NK-92 (cell line): Measurements from ENCODE around the gene RIMBP2.
"Not testable (repeated sequence)": the region's sequence is repeated elsewhere in the genome, so short reads cannot be mapped to it uniquely, and the experiment has no call there.

Experiments
- DNase-seq: peaks from one replicate; lab custom pipeline; 2025; ENCODE audit not compliant: unreplicated experiment; lab: John Stamatoyannopoulos, UW

RIMBP2 gene

DNA sequence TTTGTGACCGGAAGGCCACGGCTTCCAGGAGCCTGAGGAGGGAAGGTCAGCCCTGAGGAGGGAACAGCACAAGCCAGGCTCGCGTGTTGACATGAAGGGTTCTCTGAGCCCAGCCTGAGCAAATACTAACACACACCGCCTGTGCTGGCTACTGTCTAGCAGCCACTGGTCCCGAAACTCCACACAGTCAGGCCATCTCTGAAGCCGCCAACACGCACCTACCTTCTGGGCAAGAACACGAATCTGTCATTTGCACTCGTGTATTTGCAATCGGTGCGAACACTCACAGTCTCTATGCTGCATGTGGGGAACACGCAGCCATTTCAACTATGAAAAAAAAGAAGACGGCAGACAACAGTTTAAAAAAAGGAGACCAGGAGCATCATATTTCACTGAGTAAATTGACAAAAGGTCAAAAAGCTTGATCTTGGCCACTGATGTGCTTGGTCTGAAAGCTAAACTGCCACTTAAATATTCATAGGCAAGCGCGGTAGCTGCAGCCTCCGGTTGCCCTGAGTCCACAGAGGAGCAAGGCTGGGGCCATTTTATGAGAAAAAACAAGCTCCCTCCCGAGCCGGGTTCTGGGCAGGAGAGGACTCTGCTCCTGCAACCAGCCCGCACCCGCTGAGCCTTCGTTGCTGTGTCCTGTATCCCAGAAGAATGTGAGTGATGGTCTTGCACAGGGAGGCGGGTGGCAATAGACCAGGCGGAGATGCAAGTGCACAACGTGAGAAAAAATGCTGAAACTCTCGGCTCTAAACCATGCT is 57.8 kb downstream of the RIMBP2 start:
- DNase-seq, result no peak

DNA sequence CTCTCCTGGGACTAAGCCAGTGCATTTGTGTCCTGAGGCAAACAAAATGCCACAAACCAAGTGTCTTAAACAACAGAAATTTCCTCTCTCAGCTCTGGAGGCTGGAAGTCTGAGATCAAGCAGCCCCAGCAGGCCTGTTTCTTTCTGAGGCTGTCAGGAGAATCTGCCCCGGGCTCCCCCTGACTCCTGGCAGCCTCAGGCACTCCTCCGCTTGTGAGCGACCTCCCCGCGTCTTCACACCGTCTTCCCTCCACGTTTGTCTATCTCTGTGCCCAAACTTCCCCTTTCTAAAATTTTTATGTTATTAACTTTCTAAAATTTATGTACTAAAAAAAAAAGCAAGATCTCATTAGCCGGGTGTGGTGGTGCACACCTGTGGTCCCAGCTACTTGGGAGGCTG is 59.7 kb downstream of the RIMBP2 start:
- no peak for DNase-seq

DNA sequence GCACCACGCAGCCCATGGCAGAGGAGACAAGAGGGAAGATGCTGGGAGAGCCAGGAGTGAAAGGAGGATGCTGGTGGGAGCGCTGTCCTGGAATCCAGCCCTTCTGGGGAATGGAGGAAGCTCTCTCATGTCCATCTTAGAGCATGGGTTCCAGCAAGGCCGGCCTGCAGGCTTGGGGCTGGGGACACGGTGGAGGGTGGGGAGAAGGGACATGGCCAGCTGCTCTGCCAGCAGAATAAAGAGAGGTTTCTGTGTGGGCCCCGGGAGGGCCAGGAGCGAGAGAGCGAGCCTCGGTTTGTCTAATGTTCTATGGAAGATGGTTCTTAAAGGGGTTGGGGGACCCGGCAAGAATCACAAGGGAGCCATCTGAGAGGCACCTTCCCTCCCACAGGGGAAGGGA is 60.2 kb downstream of the RIMBP2 start:
- no peak for DNase-seq

DNA sequence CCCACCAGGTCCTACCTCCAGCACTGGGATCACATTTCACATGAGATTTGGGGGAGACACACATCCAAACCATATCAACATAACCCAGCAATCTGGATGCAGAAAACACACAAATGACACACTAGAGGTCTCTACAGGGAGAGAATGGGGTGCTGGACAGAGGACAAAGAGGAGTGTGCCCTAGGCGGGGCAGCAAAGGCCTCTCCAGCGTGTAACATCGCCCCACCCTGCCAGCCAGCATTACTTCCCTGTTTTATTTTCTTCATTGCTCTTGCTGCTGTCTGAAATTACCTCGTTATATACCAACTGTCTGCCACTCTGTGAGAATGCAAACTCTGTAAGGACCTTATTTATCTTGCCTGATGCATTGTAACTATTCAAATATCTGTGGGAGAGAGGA is 61.1 kb downstream of the RIMBP2 start:
- DNase-seq, result no peak

DNA sequence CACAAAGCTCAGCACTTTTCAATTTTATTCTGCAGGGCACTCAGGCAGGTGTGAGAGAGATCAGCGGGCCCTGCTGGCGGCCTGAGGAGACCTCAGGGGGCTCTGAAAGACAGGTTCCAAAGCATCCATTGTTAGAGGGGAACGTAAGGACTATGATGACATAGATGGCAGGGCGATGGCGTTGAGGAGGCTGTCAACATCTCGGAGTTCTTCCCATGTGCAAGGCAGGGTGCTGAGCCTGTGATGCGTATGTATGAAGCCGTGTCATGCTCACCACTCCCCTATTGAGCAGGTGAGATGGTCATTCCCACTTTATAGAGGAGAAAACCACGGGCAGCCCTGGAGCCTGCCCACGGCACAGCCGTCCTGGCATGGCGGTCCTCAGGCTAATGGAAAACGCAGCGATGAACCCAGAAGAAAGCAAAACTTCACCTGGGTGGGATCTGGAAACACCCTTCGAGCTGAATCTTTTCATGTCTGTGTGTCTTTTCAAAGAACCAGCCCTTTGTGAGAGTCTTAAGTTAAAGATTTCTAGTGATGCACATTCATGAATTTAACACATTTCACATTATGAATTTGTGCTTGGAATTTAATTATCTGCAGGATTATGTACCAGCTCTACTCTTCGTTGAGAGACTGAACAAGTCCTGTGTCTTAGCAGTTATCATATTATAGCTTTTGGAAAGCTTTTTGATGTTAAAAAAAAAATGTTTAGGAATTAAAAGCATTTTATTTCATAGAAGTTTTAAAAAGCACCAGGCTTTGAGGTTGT is 64.7 kb downstream of the RIMBP2 start:
- DNase-seq, result no peak

DNA sequence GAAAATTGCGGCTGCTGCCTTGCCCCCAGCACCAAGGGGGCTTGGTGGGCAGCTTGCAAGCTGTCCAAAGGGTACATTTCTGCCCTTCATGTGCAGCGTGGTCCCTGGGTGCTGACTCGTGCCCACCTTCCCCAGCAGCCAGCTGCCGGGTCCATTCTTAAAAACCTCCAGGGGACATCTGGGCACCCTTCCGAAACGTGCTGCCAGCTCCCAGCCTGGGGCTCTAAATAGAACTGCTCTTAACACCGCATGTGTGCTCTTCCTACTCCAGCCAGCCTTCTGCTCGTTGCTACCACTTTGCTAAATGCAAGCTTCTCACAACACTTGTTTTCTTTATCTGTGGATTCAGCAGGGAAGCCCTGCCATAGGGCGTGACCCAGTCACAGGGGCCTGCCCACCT is 66.0 kb downstream of the RIMBP2 start:
- no peak for DNase-seq

DNA sequence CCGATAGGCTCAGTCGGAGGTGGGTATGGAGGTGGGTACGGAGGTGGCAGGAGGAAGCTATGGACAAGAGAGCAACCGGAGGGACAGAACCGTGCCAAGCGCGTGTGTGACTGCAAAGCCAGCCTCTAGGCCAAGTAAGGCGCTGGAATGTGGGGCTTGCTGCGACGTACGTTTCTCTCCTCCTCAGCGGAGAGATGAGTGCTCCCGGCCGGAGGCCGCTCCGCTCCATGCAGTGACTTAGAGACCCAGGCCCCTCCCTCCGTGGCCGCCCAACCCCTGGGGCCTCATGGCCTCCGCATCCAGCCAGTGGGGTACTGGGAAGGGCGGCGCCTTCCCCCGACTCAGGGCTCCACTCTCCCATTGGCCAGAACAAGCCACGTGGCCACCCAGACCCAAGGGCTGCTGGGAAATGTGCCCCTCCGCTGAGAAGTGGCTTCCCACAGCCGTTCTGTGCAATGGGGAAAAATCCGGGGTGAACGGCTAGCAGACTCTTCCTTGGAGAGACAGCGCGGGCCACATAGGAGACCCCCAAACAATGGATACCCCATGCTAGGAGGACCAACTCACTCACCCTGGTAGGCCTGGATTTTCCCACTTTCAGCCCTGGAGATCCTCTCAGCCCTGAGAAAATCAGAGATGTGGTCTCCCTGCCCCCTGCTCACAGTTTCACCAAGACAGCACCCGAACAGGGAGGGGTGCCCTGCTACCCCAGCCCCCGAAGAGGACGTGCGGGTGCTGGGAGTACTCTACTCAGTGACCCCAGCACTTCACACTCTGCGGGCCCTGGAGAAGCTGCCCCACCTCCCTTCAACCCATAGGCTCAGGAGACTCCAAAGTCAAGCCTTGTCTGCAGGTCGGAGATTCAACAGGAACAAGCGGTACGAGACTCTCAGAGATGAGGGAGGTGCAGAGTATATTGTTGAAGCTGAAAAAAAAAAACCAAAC is 66.7 kb downstream of the RIMBP2 start:
- no peak for DNase-seq

DNA sequence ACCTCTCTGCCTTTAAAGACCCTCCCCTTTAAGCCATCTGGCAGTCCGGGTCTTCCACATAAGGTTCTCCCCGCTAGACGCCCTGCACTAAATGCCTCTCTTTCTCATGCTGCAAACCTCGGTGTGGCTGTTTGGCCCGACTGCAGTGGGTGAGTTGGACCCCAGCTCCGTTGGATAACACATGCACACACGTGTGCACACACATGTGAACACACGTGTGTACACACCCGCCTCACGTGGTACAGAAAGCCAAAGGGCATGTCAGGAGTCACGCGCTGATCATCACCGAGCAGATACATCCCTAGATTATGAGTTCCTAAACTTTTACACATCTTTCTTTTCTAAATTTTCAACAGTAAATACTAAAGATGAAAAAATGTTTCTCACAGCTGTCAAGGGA is 68.3 kb downstream of the RIMBP2 start:
- no peak for DNase-seq

DNA sequence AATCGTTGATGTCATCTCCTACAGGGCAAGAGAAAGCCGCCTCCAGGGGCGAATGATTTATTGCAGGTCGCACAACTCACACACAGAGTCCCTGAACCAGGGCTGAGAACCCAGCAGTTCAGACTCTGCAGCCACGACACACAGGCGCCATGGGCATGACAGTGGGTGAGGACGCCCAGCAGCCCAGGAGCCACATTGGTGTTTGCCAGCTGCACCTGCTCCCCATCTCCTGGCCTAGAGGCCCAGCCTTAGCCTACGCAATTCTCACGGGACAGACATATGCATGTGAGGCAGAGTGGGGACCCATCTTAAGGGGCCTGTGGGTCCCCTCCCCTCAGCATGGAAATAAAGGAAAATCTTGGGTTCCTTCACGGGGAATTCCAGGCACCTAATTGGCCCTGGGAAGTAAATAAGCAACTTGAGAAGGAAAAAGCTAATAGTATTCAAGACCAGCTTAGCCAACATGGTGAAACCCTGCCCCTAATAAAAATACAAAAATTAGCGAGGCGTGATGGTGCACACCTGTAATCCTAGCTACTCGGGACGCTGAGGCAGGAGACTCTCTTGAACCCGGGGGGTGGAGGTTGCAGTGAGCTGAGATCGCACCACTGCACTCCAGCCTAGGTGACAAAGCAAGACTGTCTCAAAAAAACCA is 69.3 kb downstream of the RIMBP2 start:
- DNase-seq, result no peak

DNA sequence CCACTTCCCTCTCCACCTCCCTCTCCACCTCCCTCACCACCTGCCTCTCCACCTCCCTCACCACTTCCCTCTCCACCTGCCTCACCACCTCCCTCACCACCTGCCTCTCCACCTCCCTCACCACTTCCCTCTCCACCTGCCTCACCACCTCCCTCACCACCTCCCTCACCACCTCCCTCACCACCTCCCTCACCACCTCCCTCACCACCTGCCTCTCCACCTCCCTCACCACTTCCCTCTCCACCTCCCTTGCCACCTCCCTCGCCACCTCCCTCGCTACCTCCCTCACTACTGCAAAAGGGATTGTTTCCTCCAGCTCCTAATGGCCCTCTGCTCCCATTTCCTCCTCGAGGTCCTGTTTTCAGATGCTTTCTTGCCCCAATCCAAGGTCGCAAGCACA is 69.9 kb downstream of the RIMBP2 start:
- not testable (repeated sequence) for DNase-seq

DNA sequence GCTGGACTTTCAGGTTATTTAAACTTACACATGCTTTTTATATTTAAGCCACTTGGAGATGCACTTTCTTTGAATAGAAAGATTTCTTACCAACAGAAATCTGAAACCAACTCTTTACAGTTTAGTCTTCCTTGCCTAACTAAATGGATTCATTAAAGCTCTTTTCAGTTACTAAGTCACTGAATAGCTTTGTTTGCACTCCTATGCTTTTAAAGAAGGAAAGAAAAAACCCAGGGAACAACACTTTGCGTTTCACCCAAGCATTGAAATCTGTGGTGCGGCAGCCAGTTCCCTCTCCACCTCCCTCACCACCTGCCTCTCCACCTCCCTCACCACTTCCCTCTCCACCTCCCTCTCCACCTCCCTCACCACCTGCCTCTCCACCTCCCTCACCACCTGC is 70.3 kb downstream of the RIMBP2 start:
- no peak for DNase-seq

DNA sequence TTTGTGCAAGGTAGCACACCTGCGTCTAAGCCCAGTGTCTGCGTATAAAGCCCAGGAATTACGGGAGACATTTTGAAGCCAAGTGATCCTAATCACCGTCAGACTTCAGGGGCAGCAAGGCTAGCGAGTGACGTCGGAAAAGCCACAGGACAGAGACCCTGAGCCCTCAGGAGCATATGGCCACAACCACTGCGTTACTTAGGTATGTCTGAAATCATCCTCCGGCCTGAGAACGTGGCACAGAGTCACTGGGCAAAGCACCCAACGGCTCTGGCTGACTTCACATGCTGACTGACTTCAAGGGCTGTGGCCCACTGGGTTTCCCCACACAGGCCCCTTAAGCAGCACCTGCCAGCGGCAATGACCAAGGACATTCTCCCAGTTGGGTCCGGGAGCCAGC is 71.5 kb downstream of the RIMBP2 start:
- DNase-seq, result no peak

DNA sequence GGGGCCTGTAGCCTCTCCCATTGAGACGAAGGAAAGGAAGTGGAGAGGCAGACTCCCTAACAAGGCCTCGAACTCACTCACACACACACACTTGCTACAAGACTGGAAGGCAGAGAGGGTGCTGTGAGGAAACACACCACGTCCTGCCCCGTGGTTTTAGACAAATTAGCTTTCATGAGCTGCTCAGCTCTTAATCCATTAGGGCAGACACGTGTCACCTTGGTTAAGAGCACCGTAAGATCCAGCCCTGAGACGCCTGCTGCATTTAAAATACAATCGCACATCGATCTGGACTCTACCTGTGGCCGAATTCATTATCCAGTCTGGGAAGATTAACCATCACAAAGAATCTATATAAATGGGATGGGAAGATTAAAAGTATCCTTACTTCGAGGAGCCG is 72.0 kb downstream of the RIMBP2 start:
- no peak for DNase-seq

DNA sequence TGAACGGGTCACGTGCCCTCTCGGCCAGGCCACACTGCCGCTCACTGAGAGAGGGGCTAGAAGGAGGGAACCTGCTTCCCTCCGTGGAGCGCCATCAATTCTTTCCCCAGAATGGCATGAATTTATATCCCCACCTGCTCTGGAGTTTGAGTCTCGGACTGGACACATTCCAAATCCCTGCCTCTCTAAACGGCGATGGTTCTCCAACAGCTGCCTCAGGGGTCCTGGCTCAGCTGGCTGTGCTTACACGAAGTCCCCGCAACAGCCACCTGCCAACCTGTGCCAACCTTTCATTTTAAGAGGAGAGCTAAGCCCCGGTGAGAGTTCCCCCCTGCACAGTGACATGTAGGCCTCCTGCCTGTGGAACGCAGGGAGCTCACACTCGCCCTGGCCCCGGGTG is 73.2 kb downstream of the RIMBP2 start:
- no peak for DNase-seq

DNA sequence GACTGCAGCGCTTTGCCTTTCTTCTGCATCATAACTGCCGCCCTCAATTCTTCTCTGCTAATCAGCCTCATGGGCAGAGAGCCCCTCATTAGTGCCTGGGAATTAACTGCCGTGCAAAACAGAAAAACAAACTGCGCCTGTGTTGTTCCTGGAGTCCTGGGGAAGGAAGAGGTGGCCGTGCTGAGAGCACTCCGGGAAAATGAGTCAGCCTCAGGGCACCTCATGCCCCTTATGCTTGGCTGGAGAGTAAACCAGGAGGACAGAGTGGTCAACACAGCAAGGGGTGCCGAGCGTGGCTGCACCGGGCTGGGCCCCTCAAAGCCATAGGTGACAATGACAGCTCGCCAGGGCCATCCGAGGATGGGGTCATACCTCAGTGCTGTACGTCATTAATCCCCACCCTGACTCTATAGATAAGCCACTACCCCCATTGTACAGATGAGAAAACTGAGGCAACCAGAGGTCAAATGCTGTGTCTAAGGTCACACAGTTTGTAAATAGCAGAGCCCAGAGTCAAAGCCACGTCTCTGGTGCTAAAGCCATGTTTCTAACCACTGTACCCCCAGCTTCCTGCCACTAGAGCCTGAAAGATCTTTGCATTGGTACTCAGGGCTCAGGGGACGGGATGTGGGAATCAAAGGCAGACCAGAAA is 74.4 kb downstream of the RIMBP2 start:
- DNase-seq, result no peak

DNA sequence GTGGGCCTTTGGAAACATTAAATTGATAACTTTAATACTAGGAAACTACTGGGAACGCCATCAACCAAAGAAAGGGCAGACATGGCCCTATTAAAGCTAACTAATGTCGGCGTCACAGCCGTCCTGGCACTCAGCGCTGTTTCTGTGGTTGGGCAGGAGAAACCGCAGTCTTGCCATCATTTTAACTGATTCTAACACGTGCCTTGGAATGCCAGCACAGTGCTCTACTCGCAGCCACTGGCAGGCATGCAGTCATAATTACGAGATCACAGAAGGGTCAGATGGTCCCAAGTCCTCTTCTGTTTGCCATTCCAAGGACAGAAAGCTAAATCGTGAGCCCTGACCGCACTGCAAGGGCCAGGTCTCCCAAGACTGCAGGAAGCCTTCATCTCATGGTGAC is 75.2 kb downstream of the RIMBP2 start:
- DNase-seq, result no peak

DNA sequence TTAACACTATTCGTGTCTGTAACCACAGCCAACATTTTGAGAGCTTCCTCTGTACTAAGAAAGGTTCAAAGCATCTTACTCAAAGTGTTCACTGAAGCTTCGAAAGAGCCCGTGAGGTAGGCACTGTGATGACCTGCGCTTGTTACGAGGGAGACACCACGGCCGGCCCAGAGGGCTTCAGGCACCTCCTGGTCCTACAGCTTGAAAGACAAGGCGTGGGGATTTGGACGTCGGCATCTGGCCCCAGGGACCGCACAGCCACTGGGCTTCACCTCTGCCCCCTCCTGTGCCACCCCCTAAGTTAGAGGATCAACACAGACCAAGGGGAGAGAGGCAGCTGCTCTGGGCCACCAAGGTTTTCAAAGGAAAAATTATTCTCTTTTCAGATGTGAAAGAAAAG is 75.6 kb downstream of the RIMBP2 start:
- no peak for DNase-seq

DNA sequence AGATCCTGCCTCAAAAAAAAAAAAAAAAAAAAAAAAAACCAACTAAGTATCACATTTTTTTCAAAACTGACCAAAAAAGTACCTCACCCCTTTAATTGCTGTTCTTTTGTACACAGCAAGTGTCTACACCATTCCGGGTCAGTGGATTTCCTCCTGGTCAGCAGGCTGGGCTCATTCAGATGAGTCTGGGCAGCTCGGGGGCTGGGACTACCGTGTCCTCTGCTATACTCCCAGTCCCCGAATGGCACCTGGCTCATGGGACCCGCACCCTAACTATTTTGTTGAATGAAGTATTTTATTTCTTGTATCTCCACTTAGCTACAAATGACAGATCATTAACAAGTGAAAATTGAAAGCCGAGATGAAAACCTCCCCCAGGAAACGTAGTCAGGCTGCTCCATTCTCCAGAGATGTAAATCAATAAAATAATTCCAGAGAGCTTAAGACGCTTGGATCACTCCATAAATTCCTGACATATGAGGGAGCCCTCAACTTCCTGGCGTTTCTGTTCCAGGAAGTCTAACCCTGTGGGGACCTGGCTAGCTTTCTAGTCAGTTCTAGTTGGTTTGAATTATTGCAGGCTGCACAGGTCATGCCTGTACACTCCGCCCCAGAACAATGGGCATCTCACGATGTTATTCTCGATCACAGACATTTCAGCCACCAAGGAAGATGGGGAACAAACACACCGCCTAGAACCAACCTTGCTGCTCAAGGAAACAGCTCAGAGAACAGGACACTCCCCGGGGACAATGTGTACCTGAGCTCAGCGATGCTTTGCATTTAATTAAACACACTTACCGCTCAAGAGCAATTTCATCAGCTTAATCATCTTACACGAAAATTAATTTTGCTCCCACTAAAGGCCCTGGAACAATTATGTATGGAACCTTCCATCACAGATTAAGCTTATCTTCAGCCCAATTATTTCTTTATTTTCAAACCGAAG is 76.3 kb downstream of the RIMBP2 start:
- no peak for DNase-seq

DNA sequence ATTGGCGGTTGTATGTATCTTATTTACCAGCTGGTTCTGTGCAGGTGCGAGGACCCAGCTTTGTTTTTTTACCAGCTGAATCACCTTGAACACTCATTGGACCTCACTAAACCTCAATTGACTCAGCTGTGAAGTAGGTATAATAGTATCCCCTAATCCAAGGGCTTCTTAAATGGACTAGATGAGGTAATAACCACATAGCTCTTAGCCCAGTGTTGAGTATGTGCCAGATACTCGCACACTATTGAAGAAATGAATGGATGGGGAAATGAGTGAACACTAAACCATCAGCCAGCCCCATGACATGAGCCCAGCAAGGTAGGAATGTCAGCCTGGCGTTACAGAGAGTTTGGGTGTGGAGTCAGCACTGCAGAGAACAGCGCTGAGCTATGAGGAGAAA is 79.7 kb downstream of the RIMBP2 start:
- DNase-seq, result no peak
